Activated T-helper 1 cell treated with Interleukin-2 at 50 U/mL for 16 hours (primary cell): ENCODE results near the gene FGFR4.

Experiments
- DNase-seq: peaks from one replicate; pipeline ENCODE4 v3.0.0-alpha.2; 2020; ENCODE audit warnings: low read depth

Gene FGFR4

DNA sequence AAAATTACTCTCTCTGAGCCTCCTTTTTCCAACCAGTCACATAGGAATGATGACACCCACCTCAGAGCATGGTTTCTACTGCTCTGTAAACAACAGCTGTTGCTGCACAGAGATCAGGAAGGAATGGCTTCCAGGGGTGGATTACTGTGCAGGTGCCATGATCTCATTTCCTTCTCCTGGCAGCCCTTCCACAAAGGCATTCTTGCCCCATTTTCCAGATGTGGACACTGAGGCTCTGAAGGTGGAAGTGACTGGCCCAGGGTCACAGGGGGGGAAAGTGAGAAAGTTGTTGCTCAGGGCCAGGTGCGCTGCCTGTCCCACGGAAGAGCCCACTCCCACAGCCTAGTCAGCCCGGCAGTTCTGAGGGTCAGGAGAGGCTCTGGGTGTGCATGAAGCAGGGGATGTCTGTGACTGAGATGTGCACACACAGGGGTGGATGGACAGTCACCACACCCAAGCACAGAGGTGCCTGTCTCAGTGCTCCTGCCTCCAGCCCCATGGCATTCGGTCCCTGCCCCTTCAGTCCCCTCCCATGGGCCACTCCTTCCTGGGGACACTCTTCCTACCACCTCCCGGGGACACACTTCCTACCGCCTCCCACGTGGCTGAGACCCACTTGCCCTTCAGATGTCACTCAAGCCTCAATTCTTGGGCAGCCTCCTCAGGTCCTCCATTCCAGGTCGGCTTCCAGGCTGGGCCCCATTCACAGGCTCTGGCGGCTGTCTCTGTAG lies 17.0 kb downstream of the FGFR4 start:
- no peak for DNase-seq

DNA sequence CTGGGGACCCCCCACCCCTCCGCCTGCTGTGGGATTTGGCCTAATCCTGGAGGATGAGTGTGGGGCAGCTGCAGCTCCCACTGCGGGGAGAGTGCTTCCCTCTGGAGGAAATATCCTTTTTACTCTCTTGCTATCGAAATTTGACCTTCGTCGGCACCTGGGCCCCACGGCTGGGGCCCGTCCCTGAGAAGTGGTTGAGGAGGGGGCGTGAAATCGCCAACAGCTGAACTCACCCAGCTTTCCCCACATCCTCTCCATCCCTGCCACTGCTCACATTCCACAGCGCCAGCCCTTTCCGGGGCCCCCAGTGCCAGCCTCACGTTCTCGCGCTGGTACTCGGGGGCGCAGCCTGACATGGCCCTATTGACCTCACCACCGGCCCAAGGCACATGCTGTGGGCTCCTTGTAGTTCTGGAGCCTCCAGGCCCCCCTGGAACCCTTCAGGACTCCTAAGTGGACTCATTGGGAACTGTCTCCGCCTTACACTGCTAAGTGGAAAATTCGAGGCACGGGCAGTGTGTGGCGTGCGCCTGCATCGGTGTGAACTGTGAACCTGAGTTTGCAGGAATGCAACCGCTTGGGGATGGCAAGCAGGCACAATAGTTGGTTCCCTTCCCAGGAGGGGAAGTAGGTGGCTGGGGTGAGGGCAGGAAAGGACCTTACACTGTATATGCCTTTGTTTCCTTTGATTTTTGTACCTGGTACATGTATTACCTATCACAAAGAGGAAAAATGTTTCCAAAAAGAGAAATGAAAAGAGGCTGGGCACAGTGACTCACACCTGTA lies 19.2 kb downstream of the FGFR4 start:
- DNase-seq, result no peak

DNA sequence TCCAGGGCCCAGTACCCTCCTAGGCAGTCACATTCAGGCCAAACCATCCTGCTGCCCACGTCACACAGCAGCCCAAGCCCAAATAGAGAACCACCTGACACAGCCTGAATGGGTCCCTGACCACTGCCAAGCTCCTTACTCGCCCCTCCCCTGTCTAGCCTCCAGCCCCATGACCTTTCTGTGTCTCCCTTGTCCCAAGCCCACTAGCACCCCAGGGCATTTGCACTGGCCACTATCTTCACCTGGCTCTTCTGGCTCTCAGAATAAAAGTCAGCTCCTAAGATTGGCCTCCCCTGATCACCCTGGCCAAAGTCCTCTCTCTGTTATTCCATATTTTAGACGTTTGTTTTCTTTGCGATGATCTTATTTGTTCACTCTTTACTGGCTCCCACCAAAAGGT lies 20.4 kb downstream of the FGFR4 start:
- DNase-seq, result no peak

DNA sequence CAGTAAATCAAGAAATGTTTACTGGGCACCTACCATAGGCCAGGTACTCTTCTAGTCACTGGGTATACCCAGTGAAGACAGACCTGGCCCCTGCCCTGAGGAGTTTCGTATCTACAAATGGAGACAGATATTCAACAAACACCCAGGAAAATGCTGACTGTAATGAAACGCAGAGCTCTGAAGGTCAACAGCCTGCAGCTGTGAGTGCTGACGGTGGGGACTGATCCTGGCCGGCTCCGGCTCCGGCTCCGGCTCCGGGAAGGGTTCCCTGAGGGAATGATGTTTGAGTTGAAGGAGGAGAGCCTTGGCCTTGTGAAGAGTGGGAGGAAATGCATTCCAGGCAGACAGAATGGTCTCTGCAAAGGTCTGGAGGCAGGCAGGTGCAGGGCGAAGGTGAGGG lies 23.1 kb downstream of the FGFR4 start:
- no peak for DNase-seq

DNA sequence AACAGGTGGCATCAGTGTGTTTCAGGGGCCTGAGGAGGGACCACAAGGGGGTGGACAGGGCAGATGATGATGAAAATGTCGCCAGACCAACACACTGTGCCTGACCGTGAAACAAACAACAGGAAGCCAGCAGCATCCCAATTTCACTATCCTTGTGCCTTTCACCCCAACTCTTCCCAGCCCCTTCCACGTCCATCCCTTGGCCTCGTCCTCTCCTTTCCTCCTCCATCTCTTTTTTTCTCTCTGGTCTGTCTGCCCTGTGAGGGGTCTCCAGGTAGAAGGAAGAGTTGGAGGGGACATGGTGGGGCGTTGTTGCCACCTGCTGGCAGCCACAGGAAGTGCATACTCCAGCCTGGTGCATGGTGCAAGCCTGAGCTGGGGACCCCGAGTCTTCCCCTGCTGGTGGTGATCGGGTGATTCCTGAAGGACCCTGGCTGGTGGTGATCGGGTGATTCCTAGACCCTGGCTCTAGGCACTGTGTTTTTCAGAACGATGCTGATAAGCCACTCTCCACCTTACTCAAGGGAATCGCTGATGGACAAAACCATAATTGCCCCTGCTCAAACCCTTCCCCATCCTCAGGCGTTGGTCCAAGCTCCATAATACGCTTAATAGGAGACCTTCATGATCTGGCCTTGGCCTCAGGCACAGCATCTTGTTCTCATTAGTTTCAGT lies 25.1 kb downstream of the FGFR4 start:
- DNase-seq, result peak; percentile 41

DNA sequence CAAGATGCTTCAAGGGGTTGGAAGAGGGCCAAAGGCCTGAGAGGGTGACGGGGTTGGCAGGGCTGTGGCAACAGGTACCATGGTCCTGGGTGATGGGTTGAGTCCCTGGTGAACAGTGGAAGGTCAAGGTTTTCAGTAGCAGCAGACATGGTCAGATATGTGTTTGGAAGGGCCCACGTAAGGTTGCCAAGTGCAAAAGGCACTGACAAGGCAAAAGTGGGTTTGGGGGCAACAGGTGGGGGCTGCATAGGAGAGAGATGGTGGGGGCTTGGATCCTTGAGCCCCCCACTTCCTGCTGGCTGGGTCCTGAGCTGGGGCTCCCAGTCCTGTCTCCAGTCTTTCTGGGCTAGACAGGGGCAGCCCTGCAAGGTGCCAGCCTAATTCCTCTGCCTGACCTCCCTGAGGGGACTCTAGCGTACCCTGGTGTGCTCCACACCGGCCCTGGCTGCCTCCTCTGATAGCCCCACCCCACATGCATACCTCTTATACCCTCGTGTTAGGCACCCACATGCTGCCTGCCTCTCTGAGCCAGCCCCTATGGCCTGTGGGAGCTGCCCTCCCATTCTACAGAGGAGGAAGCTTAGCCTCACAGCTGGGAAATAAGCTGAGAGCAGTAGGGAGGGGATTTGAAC lies 26.0 kb downstream of the FGFR4 start:
- no peak for DNase-seq

DNA sequence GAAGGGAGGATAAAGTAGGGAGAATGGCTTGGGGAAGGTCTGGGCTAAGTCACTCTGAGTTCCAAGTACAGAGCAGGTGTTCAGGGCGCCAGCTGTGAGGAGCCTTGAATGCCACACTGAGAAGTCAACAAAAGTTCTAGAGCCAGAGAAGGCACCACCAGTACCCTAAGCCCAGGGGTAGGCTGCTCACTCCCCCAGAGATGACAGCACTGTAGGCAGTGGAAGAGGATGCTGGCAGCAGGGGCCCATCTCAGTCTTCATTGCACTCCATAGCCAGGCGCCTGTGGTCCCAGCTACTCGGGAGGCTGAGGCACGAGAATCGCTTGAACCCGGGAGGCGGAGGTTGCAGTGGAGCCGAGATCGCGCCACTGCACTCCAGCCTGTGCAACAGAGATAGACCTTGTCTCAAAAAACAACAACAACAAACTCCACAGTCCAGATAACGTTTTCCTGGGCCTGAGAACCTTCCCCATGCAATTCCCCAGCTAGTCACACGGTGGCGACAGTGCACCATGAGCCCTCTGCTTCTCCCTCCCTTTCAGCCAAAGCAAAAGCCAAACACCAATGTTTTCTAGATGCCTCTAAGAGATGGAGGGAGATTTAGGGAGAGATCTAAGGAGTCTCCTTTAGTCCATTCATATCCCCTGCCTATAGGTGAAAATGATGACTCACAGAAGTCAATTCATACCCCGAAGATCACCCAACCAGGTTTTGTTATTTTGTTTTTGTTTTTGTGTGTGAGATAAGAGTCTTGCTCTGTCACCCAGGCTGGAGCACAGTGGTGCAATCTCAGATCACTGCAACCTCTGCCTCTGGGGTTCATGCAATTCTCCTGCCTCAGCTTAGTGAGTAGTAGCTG lies 27.1 kb downstream of the FGFR4 start:
- DNase-seq, result peak; percentile 59

DNA sequence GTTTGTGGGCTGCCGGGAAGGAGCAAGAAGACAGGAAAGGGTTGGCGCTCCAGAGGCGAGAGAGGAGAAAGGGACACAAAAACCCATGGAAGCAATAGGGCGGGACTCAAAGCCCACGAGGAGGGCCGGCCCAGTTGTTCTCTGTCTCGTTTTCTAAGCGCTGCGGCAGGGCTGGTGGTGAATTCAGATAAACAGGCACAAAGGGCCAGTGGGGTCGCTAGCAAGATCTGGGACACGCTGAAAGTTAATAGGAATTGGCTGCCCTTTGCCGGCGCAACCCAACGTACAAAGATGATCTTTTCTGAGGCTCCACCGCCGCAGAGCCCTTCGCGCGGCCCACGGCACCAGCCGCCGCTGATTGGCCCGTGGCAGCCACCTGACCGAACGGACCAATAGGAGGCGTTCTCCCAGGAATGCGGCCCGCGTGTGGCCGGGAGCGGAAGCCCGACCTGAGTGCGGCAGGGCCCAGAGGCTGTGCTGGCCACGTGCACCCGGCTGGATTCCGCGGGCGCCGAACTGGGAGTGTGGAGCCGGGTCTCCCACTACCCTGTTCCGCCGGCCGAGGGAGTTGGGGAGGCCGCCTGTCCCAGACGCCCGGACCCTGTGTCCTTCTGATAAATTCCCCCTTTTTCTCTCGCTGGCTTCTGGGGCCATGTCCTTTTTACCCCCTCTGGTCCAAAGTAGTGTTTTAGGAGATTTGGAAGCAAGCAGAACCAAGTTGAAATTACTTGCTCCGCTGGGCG lies 30.1 kb downstream of the FGFR4 start:
- DNase-seq, result peak; percentile 73

DNA sequence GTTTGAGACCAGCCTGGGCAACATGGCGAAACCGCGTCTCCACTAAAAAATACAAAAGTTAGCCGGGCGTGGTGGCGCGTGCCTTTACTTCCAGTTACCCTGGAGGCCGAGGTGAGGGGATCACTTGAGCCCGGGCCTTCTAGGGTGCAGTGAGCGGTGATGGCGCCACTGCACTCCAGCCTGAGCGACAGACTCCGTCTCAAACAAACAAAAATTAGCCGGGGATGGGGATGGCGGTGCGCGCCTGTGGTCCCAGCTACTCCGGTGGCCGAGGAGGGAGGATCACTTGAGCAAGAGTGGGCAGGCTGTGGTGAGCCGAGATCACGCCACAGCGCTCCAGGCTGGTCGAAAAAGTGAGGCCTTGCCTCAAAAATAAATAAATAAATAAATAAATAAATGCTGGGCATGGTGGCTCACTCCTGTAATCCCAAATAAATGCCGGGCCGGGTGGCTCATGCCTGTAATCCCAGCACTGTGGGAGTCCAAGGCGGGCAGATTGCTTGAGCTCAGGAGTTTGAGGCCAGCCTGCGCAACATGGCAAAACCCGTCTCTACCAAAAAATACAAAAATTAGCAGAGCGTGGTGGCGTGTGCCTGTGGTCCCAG lies 30.8 kb downstream of the FGFR4 start:
- DNase-seq, result no peak

DNA sequence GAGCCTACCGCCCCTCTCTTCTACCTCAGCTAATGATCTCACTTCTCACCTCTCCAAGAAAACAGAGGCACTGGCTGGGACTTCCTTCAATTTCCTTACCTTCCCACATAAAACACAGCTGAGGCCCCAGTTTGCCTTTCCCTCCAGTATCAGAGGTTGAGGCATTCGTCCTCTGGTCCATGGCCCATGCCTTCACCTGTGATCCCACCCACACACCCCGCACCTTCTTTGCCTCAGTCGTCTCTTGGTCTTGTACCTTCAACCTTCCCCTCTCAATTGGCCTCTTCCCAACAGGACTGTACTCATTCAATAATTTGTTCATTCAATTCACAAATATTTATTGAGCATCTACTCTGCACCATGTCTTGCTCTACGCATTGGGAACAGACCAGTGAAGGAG lies 35.9 kb downstream of the FGFR4 start:
- no peak for DNase-seq

DNA sequence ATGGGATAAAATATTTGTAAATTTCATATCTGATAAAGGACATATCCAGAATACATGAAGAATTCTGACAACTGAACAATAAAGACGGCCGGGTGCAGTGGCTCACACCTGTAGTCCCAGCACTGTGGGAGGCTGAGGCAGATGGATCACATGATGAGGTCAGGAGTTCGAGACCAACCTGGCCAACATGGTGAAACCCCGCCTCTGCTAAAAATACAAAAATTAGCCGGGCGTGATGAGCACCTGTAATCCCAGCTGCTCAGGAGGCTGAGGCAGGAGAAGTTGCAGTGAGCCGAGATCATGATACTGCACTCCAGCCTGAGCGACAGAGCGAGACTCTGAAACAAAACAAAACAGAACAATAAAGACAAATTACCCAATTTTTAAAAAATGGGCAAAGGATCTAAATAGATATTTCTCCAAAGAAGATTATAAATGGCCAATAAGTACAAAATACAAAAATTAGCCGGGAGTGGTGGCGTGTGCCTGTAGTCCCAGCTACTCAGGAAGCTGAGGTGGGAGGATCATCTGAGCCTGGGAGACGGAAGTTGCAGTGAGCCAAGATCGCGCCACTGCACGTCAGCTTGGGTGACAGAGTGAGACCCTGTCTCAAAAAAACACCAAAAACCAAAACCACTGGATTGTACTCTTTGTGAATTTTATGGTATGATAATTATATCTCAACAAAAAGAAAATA lies 37.2 kb downstream of the FGFR4 start:
- no peak for DNase-seq

DNA sequence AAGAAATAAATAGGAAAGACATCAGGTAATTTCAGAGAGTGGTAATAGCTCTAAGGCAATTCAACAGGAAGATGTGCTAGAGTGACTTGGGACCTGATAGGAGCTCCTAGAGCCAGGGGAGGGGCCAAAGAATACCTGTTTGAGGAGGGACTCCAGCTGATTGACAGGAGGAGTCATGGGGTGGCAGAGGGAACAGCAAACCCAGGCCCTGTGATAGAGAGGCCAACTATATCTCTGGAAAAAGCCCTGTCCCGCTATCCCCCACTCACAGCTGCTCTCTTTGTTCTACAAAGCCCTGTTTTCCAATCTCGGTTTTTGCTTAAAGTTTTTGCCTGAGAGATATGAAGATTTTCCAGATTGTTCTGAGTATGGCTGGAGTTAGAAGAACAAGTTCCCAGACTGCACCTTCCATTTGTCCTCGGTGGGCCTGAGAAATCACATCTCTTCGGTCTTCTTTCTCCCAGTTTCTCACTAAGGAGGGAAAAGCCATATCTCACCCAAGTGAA lies 37.8 kb downstream of the FGFR4 start:
- DNase-seq, result no peak

DNA sequence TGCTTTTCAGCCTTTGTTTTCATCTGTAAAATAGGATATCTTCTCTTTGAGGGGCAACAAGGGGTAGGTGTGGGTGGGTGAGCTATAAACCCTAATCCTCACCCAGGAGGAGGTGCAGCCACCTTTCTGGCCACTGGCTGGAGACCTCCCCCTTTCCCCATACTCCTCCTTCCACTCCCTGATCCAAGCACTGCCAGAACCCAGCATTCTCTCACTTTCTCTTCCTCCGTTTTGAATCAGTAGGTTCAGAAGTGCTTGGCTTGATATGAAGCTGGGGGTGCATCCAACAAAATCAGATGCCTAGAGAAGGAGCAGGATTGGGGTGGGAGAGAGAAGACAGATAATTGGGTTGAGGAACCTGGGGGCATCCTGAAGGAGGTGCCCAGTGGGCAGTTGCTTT lies 40.1 kb downstream of the FGFR4 start:
- DNase-seq, result no peak

DNA sequence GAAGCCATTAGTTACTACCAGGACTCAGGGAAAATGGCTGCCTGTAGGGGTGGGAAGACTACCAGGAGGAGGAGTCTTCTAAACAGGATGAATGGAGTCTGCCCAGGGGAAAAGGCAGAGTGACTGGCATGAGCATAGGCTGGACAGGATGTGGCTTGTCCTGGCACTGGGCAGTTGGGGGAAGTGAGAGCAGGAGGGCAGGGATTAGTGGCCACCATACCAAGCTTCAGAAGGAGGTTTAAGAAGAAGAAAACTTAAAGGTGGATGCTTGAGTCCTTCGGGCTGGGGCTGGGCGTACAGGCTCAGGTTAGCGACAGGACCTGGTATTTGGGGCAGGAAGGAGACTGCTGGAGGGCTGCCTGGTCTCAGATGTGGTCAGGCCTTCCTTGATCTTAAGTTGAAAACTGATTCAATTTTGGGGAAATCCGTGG lies 41.9 kb downstream of the FGFR4 start:
- DNase-seq, result no peak

DNA sequence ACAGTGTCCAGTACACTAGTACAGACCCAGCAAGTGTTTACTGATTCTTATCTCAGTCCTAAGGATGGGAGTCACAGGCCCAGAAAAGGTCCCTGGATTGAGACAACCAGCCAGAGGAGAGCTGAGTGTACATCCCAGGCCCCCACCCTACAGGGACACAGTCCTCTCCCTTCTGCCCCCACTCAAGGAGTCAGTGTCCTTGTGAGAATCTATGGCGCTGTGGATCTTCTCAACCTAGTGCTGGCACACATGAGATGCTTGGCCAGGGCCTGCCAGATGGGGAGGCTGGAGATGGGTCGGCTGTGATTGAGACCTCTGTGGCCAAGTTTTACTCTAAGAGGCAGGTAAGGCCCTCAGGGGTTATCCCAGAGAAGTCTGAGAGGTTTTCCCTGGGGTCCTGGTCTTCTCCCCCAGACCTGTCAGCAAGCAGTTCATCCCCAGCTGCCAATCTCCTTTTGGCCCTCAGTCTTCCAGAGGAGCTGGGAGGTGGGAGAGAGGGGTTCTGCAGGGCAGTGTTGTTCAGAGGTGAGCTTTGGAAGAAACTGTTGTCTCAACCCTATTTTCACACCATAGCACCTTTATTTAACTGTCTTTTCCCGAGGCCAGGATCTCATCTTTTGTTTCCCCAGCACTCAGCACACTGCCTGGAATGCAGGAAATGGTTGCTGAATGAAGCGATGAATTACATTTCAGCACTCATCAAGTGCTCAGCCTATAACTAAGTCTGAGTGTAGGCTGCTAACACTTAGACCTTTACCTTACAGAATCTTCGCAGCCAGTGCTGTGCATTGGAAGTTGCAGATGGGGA lies 43.7 kb downstream of the FGFR4 start:
- no peak for DNase-seq

DNA sequence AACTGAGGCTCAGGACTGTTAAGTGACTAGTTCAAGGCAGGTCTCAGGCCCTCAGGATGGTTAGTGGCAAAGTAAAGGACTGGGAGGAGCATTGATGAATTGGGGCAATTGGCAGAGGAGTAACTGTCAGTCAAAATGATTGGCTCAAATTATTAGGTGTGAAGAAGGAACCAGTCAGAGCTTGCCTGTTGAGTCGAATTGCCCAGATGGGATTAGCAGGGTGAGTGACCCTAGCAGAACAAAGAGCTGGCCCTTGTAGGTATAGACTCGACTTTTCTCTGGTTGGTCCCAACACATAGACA lies 44.3 kb downstream of the FGFR4 start:
- DNase-seq, result no peak

DNA sequence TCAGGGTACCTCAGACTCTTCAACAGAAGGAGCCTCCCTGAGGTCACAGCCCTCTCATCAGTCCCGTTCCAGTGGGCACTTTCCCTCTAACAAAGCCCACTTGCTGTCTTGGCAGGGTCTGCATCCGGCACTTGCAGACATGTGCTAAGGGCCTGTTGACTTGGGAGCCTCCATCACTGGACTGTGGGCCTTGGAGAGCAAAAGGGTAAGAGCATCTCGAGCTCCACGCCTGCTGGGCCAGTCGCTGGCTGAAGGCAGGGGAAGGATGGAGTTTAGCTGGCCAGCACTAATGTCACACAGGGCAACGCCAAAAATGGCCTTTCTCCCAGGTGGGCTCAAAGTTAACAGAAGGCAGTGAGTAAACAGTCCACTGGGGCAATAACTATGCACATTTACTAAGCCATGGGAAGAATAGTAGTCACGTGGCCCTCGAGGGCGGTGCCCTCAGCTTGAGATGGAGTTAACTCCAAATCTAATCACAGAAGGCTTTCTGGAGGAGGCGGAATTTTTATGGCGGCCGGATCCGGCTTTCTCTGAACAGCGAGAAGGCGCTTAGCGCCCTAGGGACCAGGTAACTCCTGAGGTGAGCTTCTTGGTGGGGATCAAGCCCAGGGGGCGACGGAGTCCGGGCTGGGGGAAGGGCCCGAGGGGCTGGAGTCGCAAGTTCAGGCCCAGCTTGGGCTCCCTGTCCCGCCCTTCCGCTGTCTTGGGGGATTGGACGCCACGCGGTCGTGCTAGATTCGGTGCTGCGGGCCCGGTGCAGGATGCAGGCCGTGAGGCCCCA lies 44.8 kb downstream of the FGFR4 start:
- no peak for DNase-seq
